HG03571 (cell line): ENCODE results near the gene WDFY3.

Experiments used
- ATAC-seq: cut with Tn5 transposase; IDR thresholded peaks from one replicate; pipeline ENCODE4 v1.9.1; 2021; ENCODE audit not compliant: unreplicated experiment

WDFY3 gene

GRCh38 chr4:84799318-84799717 lies 167.2 kb downstream of the WDFY3 start:
- no peak for ATAC-seq

- ATAC-seq = no peak
Observed at GRCh38 chr4:84796394-84796793, 170.1 kb downstream of the WDFY3 start.

- ATAC-seq = no peak
Observed at GRCh38 chr4:84792366-84793301, 173.9 kb downstream of the WDFY3 start.

GRCh38 chr4:84790769-84791565 lies 175.5 kb downstream of the WDFY3 start:
- ATAC-seq = no peak

GRCh38 chr4:84786478-84786877 lies 180.0 kb downstream of the WDFY3 start:
- no peak for ATAC-seq

GRCh38 chr4:84782517-84782916 lies 184.0 kb downstream of the WDFY3 start:
- no peak for ATAC-seq

- no peak for ATAC-seq
Observed at GRCh38 chr4:84780719-84781118, 185.8 kb downstream of the WDFY3 start.

GRCh38 chr4:84778041-84778440 lies 188.4 kb downstream of the WDFY3 start:
- no peak for ATAC-seq

GRCh38 chr4:84767168-84767567 lies 199.3 kb downstream of the WDFY3 start:
- no peak for ATAC-seq

GRCh38 chr4:84753321-84753972 lies 213.0 kb downstream of the WDFY3 start:
- no peak for ATAC-seq

- ATAC-seq = no peak
Observed at GRCh38 chr4:84751707-84752106, 214.8 kb downstream of the WDFY3 start.

GRCh38 chr4:84750960-84751283 lies 215.6 kb downstream of the WDFY3 start:
- ATAC-seq = no peak

- ATAC-seq = no peak
Observed at GRCh38 chr4:84750260-84750959, 216.1 kb downstream of the WDFY3 start.

GRCh38 chr4:84740057-84740456 lies 226.4 kb downstream of the WDFY3 start:
- no peak for ATAC-seq

GRCh38 chr4:84738622-84739021 lies 227.9 kb downstream of the WDFY3 start:
- no peak for ATAC-seq

- ATAC-seq = no peak
Observed at GRCh38 chr4:84737656-84738055, 228.8 kb downstream of the WDFY3 start.

GRCh38 chr4:84734037-84734436 lies 232.5 kb downstream of the WDFY3 start:
- no peak for ATAC-seq

- no peak for ATAC-seq
Observed at GRCh38 chr4:84733343-84734033, 233.0 kb downstream of the WDFY3 start.

GRCh38 chr4:84730375-84730774 lies 236.1 kb downstream of the WDFY3 start:
- ATAC-seq = no peak

GRCh38 chr4:84727491-84727890 lies 239.0 kb downstream of the WDFY3 start:
- no peak for ATAC-seq
